ENCODE measurements around the gene TSHZ2.

DNA sequence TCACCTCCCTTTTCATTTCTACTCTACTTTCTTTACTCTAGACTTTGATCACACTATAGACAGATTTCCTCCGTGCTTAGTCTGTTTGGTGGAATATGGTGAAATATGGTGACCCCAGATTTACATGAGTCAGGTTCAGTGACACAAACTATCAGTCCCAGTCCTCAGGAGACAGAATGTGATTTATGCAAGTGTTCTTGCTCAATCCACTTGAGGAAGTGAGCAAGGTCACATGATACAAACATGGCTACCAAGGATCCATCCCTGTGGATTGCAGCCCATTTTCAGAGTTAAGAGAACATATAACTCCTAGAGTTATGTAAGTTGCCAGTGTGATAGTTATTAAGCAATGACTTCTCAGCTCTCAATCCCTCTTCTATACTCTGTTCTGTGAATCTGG lies 23.7 kb upstream of the TSHZ2 start:
- TF ChIP-seq, protein P1, sequence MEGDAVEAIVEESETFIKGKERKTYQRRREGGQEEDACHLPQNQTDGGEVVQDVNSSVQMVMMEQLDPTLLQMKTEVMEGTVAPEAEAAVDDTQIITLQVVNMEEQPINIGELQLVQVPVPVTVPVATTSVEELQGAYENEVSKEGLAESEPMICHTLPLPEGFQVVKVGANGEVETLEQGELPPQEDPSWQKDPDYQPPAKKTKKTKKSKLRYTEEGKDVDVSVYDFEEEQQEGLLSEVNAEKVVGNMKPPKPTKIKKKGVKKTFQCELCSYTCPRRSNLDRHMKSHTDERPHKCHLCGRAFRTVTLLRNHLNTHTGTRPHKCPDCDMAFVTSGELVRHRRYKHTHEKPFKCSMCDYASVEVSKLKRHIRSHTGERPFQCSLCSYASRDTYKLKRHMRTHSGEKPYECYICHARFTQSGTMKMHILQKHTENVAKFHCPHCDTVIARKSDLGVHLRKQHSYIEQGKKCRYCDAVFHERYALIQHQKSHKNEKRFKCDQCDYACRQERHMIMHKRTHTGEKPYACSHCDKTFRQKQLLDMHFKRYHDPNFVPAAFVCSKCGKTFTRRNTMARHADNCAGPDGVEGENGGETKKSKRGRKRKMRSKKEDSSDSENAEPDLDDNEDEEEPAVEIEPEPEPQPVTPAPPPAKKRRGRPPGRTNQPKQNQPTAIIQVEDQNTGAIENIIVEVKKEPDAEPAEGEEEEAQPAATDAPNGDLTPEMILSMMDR (IDR thresholded peaks at IDR 0.05): no peak
- TF ChIP-seq POLR2A (IDR thresholded peaks at IDR 0.05) (no peak), POLR2AphosphoS5 (IDR thresholded peaks at IDR 0.05) (no peak)

Data from breast epithelium (tissue), 3 donors.